GM12891 (cell line): ENCODE data around the gene KHSRP.

Experiments used
- PAX5 ChIP-seq: IDR thresholded peaks from 2 replicates; pipeline ENCODE4 v1.6.1; 2011; ENCODE audit warnings: low read length, moderate library complexity, mild to moderate bottlenecking; ENCODE audit not compliant: insufficient read depth, severe bottlenecking
- POLR2A ChIP-seq: IDR thresholded peaks from 2 replicates; pipeline ENCODE4 v1.6.1; 2011; ENCODE audit warnings: low read depth, low read length, control low read depth
- POLR2AphosphoS5 ChIP-seq: IDR thresholded peaks from 2 replicates; pipeline ENCODE4 v1.6.1; 2011; ENCODE audit warnings: low read depth, low read length, control low read depth
- POU2F2 ChIP-seq: IDR thresholded peaks from 2 replicates; pipeline ENCODE4 v1.6.1; 2011; ENCODE audit warnings: low read depth, mild to moderate bottlenecking, control low read depth, low read length, moderate library complexity
- TAF1 ChIP-seq: IDR thresholded peaks from 2 replicates; pipeline ENCODE4 v1.6.1; 2011; ENCODE audit warnings: low read depth, low read length, control low read depth

DNA sequence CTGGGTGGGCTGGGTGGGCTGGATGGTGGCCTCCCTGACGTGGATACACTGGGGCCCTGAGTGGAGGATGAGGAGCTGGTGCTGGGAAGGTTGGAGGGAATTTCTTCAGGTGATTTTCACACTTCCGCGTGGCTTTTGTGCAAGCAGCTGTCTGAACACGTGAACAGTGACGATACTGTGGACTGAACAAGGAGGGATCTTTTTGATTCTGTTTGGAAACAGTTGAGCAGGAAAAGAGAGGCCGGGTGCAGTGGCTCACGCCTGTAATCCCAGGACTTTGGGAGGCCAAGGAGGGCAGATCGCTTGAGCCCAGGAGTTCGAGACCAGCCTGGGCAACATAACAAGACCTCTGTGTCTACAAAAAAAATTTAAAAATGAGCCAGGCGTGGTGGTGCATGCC lies 22.6 kb downstream of the KHSRP start:
- no peak for TF ChIP-seq POLR2A
- TF ChIP-seq POLR2AphosphoS5 = no peak
- TF ChIP-seq POU2F2 = no peak
- TF ChIP-seq TAF1 = no peak
- no peak for TF ChIP-seq PAX5
